ENCODE data around the gene AP5Z1. TPM values are rescaled to one million over a fixed set of nuclear protein-coding genes. Genes with fewer than 3 reads are reported as not detected.
"Not testable (repeated sequence)": the region's sequence is repeated elsewhere in the genome, so short reads cannot be mapped to it uniquely, and the experiment has no call there.

The AP5Z1 gene
- total RNA-seq, 1 donor from 2014 or later = 76.0 TPM

DNA sequence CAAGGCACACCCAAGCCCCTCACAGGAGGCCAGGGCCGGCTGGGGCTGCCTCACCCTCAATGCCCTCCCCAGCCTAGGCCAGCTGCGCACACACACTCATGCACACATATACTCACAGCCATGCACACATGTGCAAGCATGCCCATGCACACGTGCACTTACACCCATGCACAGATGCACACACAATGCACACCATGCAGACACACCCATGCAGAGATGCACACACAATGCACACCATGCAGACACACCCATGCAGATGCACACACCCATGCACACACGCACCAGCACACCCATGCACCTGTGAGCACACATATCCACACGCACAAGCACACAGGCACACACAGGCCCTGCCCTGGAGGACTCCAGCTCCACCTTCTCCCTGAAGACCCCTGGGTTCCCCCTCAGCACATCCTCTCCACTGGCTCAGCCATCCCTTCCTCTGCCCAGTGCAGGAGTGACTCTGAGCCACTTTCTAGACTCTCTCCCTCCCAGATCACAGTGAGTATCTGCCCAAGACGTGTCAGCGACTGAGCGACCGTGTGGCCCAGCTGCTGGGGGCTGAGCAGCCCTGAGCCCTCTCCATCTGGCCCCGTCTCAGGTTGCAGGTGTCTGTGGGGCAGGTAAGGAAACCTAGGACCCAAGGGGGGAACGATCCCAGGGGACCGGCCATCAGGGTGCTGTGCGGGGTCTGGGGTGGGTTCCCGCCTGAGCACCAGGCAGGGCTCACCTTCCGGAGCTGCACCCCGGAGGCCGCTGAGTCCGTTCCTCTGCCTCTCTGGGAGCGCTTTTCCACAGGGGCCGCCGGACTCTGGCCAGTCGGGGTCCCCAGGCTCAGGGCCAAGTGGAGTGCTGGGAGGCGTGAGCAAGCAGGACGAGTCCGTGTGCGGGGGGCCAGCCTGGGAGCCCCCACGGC is 25.8 kb downstream of the AP5Z1 start:
- DNase-seq (ENCODE audit: extremely low read depth, low read depth, low spot score) = no peak

GRCh38 chr7:4801839-4802231 is 26.4 kb downstream of the AP5Z1 start:
- DNase-seq (ENCODE audit: extremely low read depth, low read depth, low spot score) = no peak

- DNase-seq (ENCODE audit: extremely low read depth, low read depth, low spot score) = not testable (repeated sequence)
Observed at GRCh38 chr7:4802577-4802976, 27.2 kb downstream of the AP5Z1 start.

- DNase-seq (ENCODE audit: extremely low read depth, low read depth, low spot score) = no peak
Observed at GRCh38 chr7:4803397-4804241, 28.2 kb downstream of the AP5Z1 start.

DNA sequence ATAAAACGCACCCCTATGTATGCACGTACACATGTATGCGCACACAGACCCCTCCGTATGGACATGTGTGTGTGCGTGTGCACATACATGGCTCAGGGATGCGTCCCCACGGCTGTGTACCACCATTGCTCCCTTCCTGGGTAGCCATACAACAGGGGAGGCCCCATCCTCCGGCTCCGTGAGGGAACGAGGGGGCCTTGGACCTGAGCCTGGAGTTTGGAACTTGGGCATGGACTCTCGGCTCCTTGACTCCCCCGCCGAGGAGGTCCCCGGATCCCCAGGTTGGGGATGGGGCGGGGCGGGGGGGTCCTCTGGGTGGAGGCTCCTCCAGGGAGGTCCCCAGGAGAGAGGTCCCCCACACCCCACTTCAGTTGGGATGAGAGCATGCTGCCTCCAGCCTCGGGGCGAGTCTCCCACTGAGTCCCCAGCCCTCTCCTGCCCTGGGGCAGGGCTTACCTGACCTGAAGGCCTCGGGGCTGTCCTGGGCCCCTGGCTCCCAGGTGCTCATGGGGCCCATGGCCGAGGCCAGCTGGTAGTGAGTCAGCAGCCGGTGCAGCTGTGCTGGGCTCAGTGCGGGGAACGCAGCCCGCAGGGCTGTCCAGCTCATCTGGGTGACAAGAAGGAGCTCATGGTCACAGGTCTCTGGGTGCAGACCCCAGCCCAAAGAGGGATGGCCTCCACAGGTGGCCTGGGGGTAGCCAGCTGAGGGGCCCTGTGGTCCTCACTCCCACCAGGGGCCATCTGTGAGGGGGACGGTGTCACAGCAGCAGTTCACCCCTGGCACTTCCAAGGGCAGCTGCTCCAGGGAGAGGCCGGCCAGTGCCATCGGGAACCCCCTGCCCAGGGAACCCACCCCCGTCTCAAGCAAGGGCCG is 29.9 kb downstream of the AP5Z1 start:
- DNase-seq (ENCODE audit: extremely low read depth, low read depth, low spot score) = no peak

- no peak for DNase-seq (ENCODE audit: extremely low read depth, low read depth, low spot score)
Observed at GRCh38 chr7:4805984-4806300, 30.5 kb downstream of the AP5Z1 start.

- no peak for DNase-seq (ENCODE audit: extremely low read depth, low read depth, low spot score)
Observed at GRCh38 chr7:4806983-4807597, 31.7 kb downstream of the AP5Z1 start.

- DNase-seq (ENCODE audit: extremely low read depth, low read depth, low spot score) = no peak
Observed at GRCh38 chr7:4807598-4808016, 32.2 kb downstream of the AP5Z1 start.

- DNase-seq (ENCODE audit: extremely low read depth, low read depth, low spot score) = no peak
Observed at GRCh38 chr7:4808026-4808425, 32.6 kb downstream of the AP5Z1 start.

GRCh38 chr7:4808565-4808964 is 33.1 kb downstream of the AP5Z1 start:
- DNase-seq (ENCODE audit: extremely low read depth, low read depth, low spot score) = no peak

GRCh38 chr7:4809091-4809591 is 33.7 kb downstream of the AP5Z1 start:
- no peak for DNase-seq (ENCODE audit: extremely low read depth, low read depth, low spot score)

- no peak for DNase-seq (ENCODE audit: extremely low read depth, low read depth, low spot score)
Observed at GRCh38 chr7:4809666-4810065, 34.2 kb downstream of the AP5Z1 start.

GRCh38 chr7:4814433-4814832 is 39.0 kb downstream of the AP5Z1 start:
- no peak for DNase-seq (ENCODE audit: extremely low read depth, low read depth, low spot score)

- no peak for DNase-seq (ENCODE audit: extremely low read depth, low read depth, low spot score)
Observed at GRCh38 chr7:4815121-4815520, 39.7 kb downstream of the AP5Z1 start.

- no peak for DNase-seq (ENCODE audit: extremely low read depth, low read depth, low spot score)
Observed at GRCh38 chr7:4815609-4816418, 40.4 kb downstream of the AP5Z1 start.

DNA sequence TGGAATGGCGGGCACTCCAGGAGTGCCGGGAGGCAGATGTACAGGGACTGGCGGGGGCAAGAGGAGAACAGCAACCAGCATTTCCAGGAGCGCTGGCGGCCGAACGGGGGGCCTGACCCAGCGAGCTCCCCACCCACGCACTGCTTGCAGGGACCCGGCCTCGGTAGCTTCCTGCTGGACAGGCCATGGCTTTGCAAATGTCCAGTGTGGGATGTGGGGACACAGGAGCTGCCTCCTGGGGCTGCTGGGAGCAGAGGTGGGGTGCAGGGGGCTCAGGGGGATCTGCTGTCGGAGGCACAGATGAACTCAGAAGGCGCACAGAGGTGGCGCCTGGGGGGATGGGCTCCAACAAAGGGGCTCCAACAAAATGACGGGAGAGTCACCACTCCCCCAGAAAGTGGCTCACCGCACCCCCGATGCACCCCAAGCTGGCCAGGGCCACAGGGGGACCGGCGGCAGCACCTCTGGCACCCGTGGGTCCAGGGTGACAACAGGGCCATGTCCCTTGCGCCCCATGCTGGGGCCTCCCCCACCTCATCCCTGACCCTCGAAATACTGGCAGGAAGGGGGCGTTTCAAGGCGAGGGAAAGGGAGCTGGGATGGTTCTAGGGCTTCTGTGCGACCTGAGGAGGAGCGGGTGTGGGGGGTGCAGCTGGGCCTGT is 41.1 kb downstream of the AP5Z1 start:
- DNase-seq (ENCODE audit: extremely low read depth, low read depth, low spot score) = no peak

- no peak for DNase-seq (ENCODE audit: extremely low read depth, low read depth, low spot score)
Observed at GRCh38 chr7:4817178-4817901, 41.9 kb downstream of the AP5Z1 start.

All from glomerular endothelial cell (primary cell).